ENCODE results near the gene TBC1D32. TPM values are rescaled to one million over a fixed set of nuclear protein-coding genes. Genes with fewer than 3 reads are reported as not detected.
"Not testable (repeated sequence)": the region's sequence is repeated elsewhere in the genome, so short reads cannot be mapped to it uniquely, and the experiment has no call there.

Gene TBC1D32
- total RNA-seq, 2 donors from 2014 or later = 4.3 to 5.5 TPM

GRCh38 chr6:121305957-121306607, 28.2 kb downstream of the TBC1D32 start:
- H3K9me3 ChIP-seq = no peaks in the 10 kb centered on the region
- H3K36me3 ChIP-seq = no peaks in the 10 kb centered on the region
- no peak overlapping the region for H3K27ac ChIP-seq
- TF ChIP-seq CTCF (IDR thresholded peaks at IDR 0.05) = peak in 1 of 2 donors; percentile 56
- H3K4me1 ChIP-seq = no peaks in the 10 kb centered on the region
- DNase-seq (ENCODE audit: low spot score) = no peak
- H3K4me3 ChIP-seq = no peak overlapping the region
- no peaks in the 10 kb centered on the region for H3K27me3 ChIP-seq

GRCh38 chr6:121302882-121303281, 31.4 kb downstream of the TBC1D32 start:
- Histone ChIP-seq H3K9me3 (no peaks in the 10 kb centered on the region), H3K27me3 (no peaks in the 10 kb centered on the region)
- no peak for TF ChIP-seq CTCF (IDR thresholded peaks at IDR 0.05)

GRCh38 chr6:121301156-121301555, 33.1 kb downstream of the TBC1D32 start:
- not testable (repeated sequence) for H3K9me3 ChIP-seq; H3K27ac ChIP-seq; DNase-seq (ENCODE audit: low spot score); H3K4me3 ChIP-seq; H3K27me3 ChIP-seq; H3K4me1 ChIP-seq; H3K36me3 ChIP-seq

More at GRCh38 chr6:121302882-121303281, 31.4 kb downstream of the TBC1D32 start:
- Histone ChIP-seq H3K27ac (no peak overlapping the region), H3K4me1 (no peaks in the 10 kb centered on the region), H3K4me3 (no peak overlapping the region), H3K36me3 (no peaks in the 10 kb centered on the region)
- no peak for DNase-seq (ENCODE audit: low spot score)

- Histone ChIP-seq H3K4me3 (no peak overlapping the region), H3K36me3 (no peaks in the 10 kb centered on the region), H3K4me1 (no peaks in the 10 kb centered on the region), H3K9me3 (no peaks in the 10 kb centered on the region), H3K27me3 (no peaks in the 10 kb centered on the region), H3K27ac (no peak overlapping the region)
- no peak for DNase-seq (ENCODE audit: low spot score)
- no peak for TF ChIP-seq CTCF (IDR thresholded peaks at IDR 0.05)
Observed at GRCh38 chr6:121297694-121298093, 36.6 kb downstream of the TBC1D32 start.

- no peaks in the 10 kb centered on the region for H3K4me1 ChIP-seq
- no peaks in the 10 kb centered on the region for H3K9me3 ChIP-seq
- TF ChIP-seq CTCF (IDR thresholded peaks at IDR 0.05) = no peak
- H3K4me3 ChIP-seq = no peak overlapping the region
- no peak overlapping the region for H3K27ac ChIP-seq
- no peaks in the 10 kb centered on the region for H3K27me3 ChIP-seq
- no peak for DNase-seq (ENCODE audit: low spot score)
- no peaks in the 10 kb centered on the region for H3K36me3 ChIP-seq
Observed at GRCh38 chr6:121285041-121285440, 49.2 kb downstream of the TBC1D32 start.

- no peak overlapping the region for H3K4me3 ChIP-seq
- no peak for TF ChIP-seq CTCF (IDR thresholded peaks at IDR 0.05)
- H3K36me3 ChIP-seq = no peaks in the 10 kb centered on the region
- no peak for DNase-seq (ENCODE audit: low spot score)
- H3K4me1 ChIP-seq = no peaks in the 10 kb centered on the region
- H3K9me3 ChIP-seq = no peaks in the 10 kb centered on the region
- no peak overlapping the region for H3K27ac ChIP-seq
- no peaks in the 10 kb centered on the region for H3K27me3 ChIP-seq
Observed at GRCh38 chr6:121274666-121275295, 59.5 kb downstream of the TBC1D32 start.
